Measurements from ENCODE around the gene ACOT8. TPM values are rescaled to one million over a fixed set of nuclear protein-coding genes. Genes with fewer than 3 reads are reported as not detected.

The ACOT8 gene
- total and polyA plus RNA-seq, 2 of the 4 experiments (the other 2 are of a cell fraction), result 29.8 to 47.5 TPM

DNA sequence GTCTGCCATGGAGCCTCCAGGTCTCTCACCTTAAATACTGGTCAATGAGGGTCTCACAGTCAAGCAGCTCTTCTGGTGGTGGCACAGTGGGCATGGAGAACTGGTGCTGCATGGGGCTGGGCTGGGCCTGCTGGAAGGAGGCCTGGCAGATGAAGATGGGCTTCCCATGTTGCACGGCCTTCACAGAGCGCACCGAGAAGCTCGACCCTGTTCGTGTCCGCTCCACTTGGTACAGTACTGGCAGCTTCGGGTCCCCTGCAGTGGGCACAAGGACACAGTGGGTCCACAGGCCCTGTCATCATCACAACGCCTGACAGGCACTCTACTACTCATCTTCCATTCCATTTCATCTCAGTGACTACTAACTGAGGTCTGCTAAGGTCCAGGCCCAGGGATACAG lies 8.8 kb downstream of the ACOT8 start:
- Histone ChIP-seq H3K9me1 (ENCODE audit: insufficient read depth, low read length) (peaks cover 17% of the 10 kb centered on the region), H3K18ac (ENCODE audit: low read depth, low read length) (no peak overlapping the region), H3K4me3 (ENCODE audit: insufficient read depth, low read depth, low read length) (no peak overlapping the region), H2BK5ac (ENCODE audit: low read depth, low read length, poor library complexity, severe bottlenecking) (no peak overlapping the region), H2AK5ac (ENCODE audit: low read depth, low read length) (no peak overlapping the region), H4K20me1 (ENCODE audit: insufficient read depth, low read length) (peaks cover 10% of the 10 kb centered on the region), H3K27me3 (ENCODE audit: control insufficient read depth, insufficient read depth, low read length) (no peaks in the 10 kb centered on the region), H3K9ac (ENCODE audit: low read depth, low read length) (no peak overlapping the region), H3K23ac (ENCODE audit: low read depth, low read length) (no peak overlapping the region), H3K14ac (replicated peaks; ENCODE audit: low read depth, low read length) (no peak overlapping the region), H3K4me2 (ENCODE audit: low read depth, low read length) (no peak overlapping the region), H2AFZ (replicated peaks; ENCODE audit: low read length, poor library complexity) (no peak overlapping the region), H3K36me3 (ENCODE audit: control insufficient read depth, insufficient read depth, low read length) (peaks cover 45% of the 10 kb centered on the region), H3K9me3 (ENCODE audit: control insufficient read depth, insufficient read depth, low read length) (no peaks in the 10 kb centered on the region), H3K56ac (ENCODE audit: extremely low read depth, insufficient read depth, low read length) (no peak overlapping the region), H2BK120ac (ENCODE audit: low read depth, low read length) (no peak overlapping the region), H3K27ac (ENCODE audit: insufficient read depth, low read length) (no peak overlapping the region), H4K5ac (ENCODE audit: low read depth, low read length) (no peak overlapping the region), H2BK15ac (ENCODE audit: low read depth, low read length) (no peak overlapping the region), H3K79me1 (ENCODE audit: low read depth in 1 of 2, low read length in 2 of 2) (peaks cover 13 to 47% of the 10 kb centered on the region in 2 experiments), H3K4ac (ENCODE audit: low read depth, low read length) (no peak overlapping the region), H2AK9ac (replicated peaks; ENCODE audit: low read depth, low read length, poor library complexity) (no peak overlapping the region), H4K8ac (ENCODE audit: low read depth in 2 of 2, low read length in 2 of 2) (no peak overlapping the region), H2BK20ac (ENCODE audit: low read depth, low read length) (no peak overlapping the region), H3K4me1 (ENCODE audit: control insufficient read depth, insufficient read depth, low read length) (no peaks in the 10 kb centered on the region), H4K91ac (ENCODE audit: insufficient read depth, low read depth, low read length) (no peak overlapping the region)
- 88% methylated on average over 7 of the region's 8 CpGs; no CpG with 5 or more reads in 1 of the 2 experiments for WGBS, 2 experiments (ENCODE audit: extremely low coverage in 2 of 2, insufficient read length in 1 of 2)
- no peak for DNase-seq
- in situ Hi-C loops (cut with MboI; ENCODE audit: low sequenced_read_pairs) (no loop called here), dilution Hi-C loops (cut with HindIII; ENCODE audit: low sequenced_read_pairs, unreplicated experiment) (no loop called here), intact Hi-C loops (cut with micrococcal nuclease) (no loop called here)
- TF ChIP-seq MXI1 (IDR thresholded peaks at IDR 0.05; ENCODE audit: borderline replicate concordance, low read depth, low read length) (no peak), POLR2A (IDR thresholded peaks at IDR 0.05; ENCODE audit: low read depth, low read length) (no peak), MAZ (IDR thresholded peaks at IDR 0.05; ENCODE audit: borderline replicate concordance, low read depth, low read length) (no peak), CHD1 (IDR thresholded peaks at IDR 0.05; ENCODE audit: low read depth, low read length) (no peak), SMC3 (IDR thresholded peaks at IDR 0.05; ENCODE audit: low read depth, low read length) (no peak), BHLHE40 (IDR thresholded peaks at IDR 0.05; ENCODE audit: low read depth, low read length) (no peak), NFE2L2 (IDR thresholded peaks at IDR 0.05; ENCODE audit: low read depth, low read length) (no peak), RAD21 (IDR thresholded peaks at IDR 0.05; ENCODE audit: low read length) (no peak)
- TF ChIP-seq, protein P1, sequence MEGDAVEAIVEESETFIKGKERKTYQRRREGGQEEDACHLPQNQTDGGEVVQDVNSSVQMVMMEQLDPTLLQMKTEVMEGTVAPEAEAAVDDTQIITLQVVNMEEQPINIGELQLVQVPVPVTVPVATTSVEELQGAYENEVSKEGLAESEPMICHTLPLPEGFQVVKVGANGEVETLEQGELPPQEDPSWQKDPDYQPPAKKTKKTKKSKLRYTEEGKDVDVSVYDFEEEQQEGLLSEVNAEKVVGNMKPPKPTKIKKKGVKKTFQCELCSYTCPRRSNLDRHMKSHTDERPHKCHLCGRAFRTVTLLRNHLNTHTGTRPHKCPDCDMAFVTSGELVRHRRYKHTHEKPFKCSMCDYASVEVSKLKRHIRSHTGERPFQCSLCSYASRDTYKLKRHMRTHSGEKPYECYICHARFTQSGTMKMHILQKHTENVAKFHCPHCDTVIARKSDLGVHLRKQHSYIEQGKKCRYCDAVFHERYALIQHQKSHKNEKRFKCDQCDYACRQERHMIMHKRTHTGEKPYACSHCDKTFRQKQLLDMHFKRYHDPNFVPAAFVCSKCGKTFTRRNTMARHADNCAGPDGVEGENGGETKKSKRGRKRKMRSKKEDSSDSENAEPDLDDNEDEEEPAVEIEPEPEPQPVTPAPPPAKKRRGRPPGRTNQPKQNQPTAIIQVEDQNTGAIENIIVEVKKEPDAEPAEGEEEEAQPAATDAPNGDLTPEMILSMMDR (conservative IDR thresholded peaks at IDR 0.05; ENCODE audit: low read depth, low read length), result no peak
- TF ChIP-seq, protein P2, sequence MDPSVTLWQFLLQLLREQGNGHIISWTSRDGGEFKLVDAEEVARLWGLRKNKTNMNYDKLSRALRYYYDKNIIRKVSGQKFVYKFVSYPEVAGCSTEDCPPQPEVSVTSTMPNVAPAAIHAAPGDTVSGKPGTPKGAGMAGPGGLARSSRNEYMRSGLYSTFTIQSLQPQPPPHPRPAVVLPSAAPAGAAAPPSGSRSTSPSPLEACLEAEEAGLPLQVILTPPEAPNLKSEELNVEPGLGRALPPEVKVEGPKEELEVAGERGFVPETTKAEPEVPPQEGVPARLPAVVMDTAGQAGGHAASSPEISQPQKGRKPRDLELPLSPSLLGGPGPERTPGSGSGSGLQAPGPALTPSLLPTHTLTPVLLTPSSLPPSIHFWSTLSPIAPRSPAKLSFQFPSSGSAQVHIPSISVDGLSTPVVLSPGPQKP (IDR thresholded peaks at IDR 0.05; ENCODE audit: borderline replicate concordance, low read depth, low read length), result no peak
- TF ChIP-seq, protein P3, sequence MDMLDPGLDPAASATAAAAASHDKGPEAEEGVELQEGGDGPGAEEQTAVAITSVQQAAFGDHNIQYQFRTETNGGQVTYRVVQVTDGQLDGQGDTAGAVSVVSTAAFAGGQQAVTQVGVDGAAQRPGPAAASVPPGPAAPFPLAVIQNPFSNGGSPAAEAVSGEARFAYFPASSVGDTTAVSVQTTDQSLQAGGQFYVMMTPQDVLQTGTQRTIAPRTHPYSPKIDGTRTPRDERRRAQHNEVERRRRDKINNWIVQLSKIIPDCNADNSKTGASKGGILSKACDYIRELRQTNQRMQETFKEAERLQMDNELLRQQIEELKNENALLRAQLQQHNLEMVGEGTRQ (IDR thresholded peaks at IDR 0.05; ENCODE audit: low read depth, low read length), result no peak
- ChIA-PET CTCF (no interaction called here), POLR2A (ENCODE audit: unreplicated experiment) (no interaction called here)
- no TSS peak for BruUV-seq (replicated peaks)
- no peak for ATAC-seq (ENCODE audit: low read depth)

All from IMR-90 (cell line).